ENCODE measurements around the gene MOV10L1. TPM values are rescaled to one million over a fixed set of nuclear protein-coding genes. Genes with fewer than 3 reads are reported as not detected.

Gene MOV10L1
- total RNA-seq, 1 donor = 0.36 TPM

GRCh38 chr22:50048061-50048765 is 41.6 kb upstream of the MOV10L1 start:
- no peaks in the 10 kb centered on the region for H3K79me2 ChIP-seq (ENCODE audit: insufficient read depth, low read length)
- DNase-seq (ENCODE audit: insufficient read length, low spot score, missing footprints) = peak; percentile 69
- no peaks in the 10 kb centered on the region for H3K4me1 ChIP-seq (ENCODE audit: insufficient read depth, low read length)
- TF ChIP-seq, protein P1, sequence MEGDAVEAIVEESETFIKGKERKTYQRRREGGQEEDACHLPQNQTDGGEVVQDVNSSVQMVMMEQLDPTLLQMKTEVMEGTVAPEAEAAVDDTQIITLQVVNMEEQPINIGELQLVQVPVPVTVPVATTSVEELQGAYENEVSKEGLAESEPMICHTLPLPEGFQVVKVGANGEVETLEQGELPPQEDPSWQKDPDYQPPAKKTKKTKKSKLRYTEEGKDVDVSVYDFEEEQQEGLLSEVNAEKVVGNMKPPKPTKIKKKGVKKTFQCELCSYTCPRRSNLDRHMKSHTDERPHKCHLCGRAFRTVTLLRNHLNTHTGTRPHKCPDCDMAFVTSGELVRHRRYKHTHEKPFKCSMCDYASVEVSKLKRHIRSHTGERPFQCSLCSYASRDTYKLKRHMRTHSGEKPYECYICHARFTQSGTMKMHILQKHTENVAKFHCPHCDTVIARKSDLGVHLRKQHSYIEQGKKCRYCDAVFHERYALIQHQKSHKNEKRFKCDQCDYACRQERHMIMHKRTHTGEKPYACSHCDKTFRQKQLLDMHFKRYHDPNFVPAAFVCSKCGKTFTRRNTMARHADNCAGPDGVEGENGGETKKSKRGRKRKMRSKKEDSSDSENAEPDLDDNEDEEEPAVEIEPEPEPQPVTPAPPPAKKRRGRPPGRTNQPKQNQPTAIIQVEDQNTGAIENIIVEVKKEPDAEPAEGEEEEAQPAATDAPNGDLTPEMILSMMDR (IDR thresholded peaks at IDR 0.05; ENCODE audit: extremely low read depth, low read depth, low read length) = no peak
- H3K9me3 ChIP-seq (ENCODE audit: low read depth, low read length) = no peaks in the 10 kb centered on the region
- no peaks in the 10 kb centered on the region for H3K36me3 ChIP-seq (ENCODE audit: insufficient read depth, low read length)
- H4K20me1 ChIP-seq (ENCODE audit: insufficient read depth, low read length) = no peaks in the 10 kb centered on the region
- H3K27ac ChIP-seq (ENCODE audit: low read depth, low read length) = no peak overlapping the region
- no peak overlapping the region for H2AFZ ChIP-seq (ENCODE audit: low read length)
- H3K4me3 ChIP-seq (ENCODE audit: insufficient read depth, low read length) = no peak overlapping the region
- no peak overlapping the region for H3K4me2 ChIP-seq (ENCODE audit: insufficient read depth, low read length)
- H3K27me3 ChIP-seq (ENCODE audit: insufficient read depth, low read length) = no peaks in the 10 kb centered on the region

GRCh38 chr22:50048836-50049235 is 41.0 kb upstream of the MOV10L1 start:
- DNase-seq (ENCODE audit: insufficient read length, low spot score, missing footprints) = no peak
- no peak overlapping the region for H3K4me2 ChIP-seq (ENCODE audit: insufficient read depth, low read length)

GRCh38 chr22:50049299-50050195 is 40.3 kb upstream of the MOV10L1 start:
- Histone ChIP-seq H3K27ac (ENCODE audit: low read depth, low read length) (no peak overlapping the region), H3K36me3 (ENCODE audit: insufficient read depth, low read length) (no peaks in the 10 kb centered on the region), H3K27me3 (ENCODE audit: insufficient read depth, low read length) (no peaks in the 10 kb centered on the region), H3K9me3 (ENCODE audit: low read depth, low read length) (peaks cover 7% of the 10 kb centered on the region), H3K4me1 (ENCODE audit: insufficient read depth, low read length) (no peaks in the 10 kb centered on the region), H3K4me2 (ENCODE audit: insufficient read depth, low read length) (no peak overlapping the region), H3K79me2 (ENCODE audit: insufficient read depth, low read length) (no peaks in the 10 kb centered on the region), H3K4me3 (ENCODE audit: insufficient read depth, low read length) (no peak overlapping the region), H4K20me1 (ENCODE audit: insufficient read depth, low read length) (no peaks in the 10 kb centered on the region), H2AFZ (ENCODE audit: low read length) (no peak overlapping the region)
- TF ChIP-seq, protein P1 (IDR thresholded peaks at IDR 0.05; ENCODE audit: extremely low read depth, low read depth, low read length) = no peak
- no peak for DNase-seq (ENCODE audit: insufficient read length, low spot score, missing footprints)

More at GRCh38 chr22:50048836-50049235, 41.0 kb upstream of the MOV10L1 start:
- H3K9me3 ChIP-seq (ENCODE audit: low read depth, low read length) = peaks cover 5% of the 10 kb centered on the region
- H3K27me3 ChIP-seq (ENCODE audit: insufficient read depth, low read length) = no peaks in the 10 kb centered on the region
- H2AFZ ChIP-seq (ENCODE audit: low read length) = no peak overlapping the region
- no peaks in the 10 kb centered on the region for H3K36me3 ChIP-seq (ENCODE audit: insufficient read depth, low read length)
- no peak overlapping the region for H3K4me3 ChIP-seq (ENCODE audit: insufficient read depth, low read length)
- no peaks in the 10 kb centered on the region for H4K20me1 ChIP-seq (ENCODE audit: insufficient read depth, low read length)
- H3K79me2 ChIP-seq (ENCODE audit: insufficient read depth, low read length) = no peaks in the 10 kb centered on the region
- H3K4me1 ChIP-seq (ENCODE audit: insufficient read depth, low read length) = no peaks in the 10 kb centered on the region
- no peak overlapping the region for H3K27ac ChIP-seq (ENCODE audit: low read depth, low read length)
- TF ChIP-seq, protein P1 (IDR thresholded peaks at IDR 0.05; ENCODE audit: extremely low read depth, low read depth, low read length) = no peak

DNA sequence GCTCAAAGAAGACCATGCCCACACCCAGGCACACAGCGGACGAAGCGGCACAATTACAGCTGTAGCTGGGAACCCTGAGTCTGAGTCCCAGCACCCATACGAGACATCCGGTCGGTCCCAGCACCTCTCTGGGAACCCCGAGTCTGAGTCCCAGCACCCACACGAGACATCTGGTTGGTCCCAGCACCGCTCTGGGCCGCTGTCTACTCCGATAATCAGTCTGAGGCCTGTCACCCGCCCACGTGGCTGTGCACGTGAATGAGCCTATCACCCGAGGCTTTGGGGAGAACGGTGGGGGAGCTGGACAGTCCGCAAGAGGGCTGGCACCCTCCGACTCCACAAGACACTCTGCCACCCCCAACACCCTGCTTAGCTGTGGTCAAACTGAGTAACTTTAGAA is 37.9 kb upstream of the MOV10L1 start:
- Histone ChIP-seq H3K36me3 (ENCODE audit: insufficient read depth, low read length) (no peaks in the 10 kb centered on the region), H3K79me2 (ENCODE audit: insufficient read depth, low read length) (no peaks in the 10 kb centered on the region), H3K4me1 (ENCODE audit: insufficient read depth, low read length) (no peaks in the 10 kb centered on the region), H3K27ac (ENCODE audit: low read depth, low read length) (no peak overlapping the region), H3K9me3 (ENCODE audit: low read depth, low read length) (peaks cover 7% of the 10 kb centered on the region), H3K27me3 (ENCODE audit: insufficient read depth, low read length) (no peaks in the 10 kb centered on the region), H3K4me3 (ENCODE audit: insufficient read depth, low read length) (no peak overlapping the region), H3K4me2 (ENCODE audit: insufficient read depth, low read length) (no peak overlapping the region), H4K20me1 (ENCODE audit: insufficient read depth, low read length) (no peaks in the 10 kb centered on the region), H2AFZ (ENCODE audit: low read length) (no peak overlapping the region)
- DNase-seq (ENCODE audit: insufficient read length, low spot score, missing footprints) = no peak
- TF ChIP-seq, protein P1 (IDR thresholded peaks at IDR 0.05; ENCODE audit: extremely low read depth, low read depth, low read length) = no peak
